CD4-positive, alpha-beta T cell (primary cell): ENCODE data around the gene OSBPL7. TPM values are rescaled to one million over a fixed set of nuclear protein-coding genes. Genes with fewer than 3 reads are reported as not detected.

Experiments used
- ATAC-seq: fragments of 200-7000 bp; cut with Tn5 transposase; one replicate; pipeline ENCODE4 v1.10.0; 2022; ENCODE audit warnings: mild to moderate bottlenecking; ENCODE audit not compliant: poor library complexity
- CTCF ChIA-PET: fragments of 350-600 bp; sonication (Branson Sonifier 250); formaldehyde crosslinking; loops from one replicate; lab custom pipeline; 2021; ENCODE audit warnings: antibody characterized with exemption, inconsistent platforms; lab: Charles Lee
- POLR2A ChIA-PET: fragments of 350-600 bp; sonication (Branson Sonifier 250); formaldehyde crosslinking; loops from one replicate; lab custom pipeline; 2021; ENCODE audit warnings: antibody characterized with exemption, inconsistent platforms; lab: Charles Lee
- DNase-seq, 14 experiments: peaks; one replicate each; pipeline ENCODE4 v3.0.0-alpha.2; 2013 to 2020; ENCODE audit warnings: mixed read lengths in 2 of 14
- H3K27ac ChIP-seq, 2 donors: one replicate each; pipeline versions ENCODE4 v1.5.1 to v1.7.0; 2013; ENCODE audit warnings: low read length in 2 of 2, low read depth in 1 of 2, mild to moderate bottlenecking in 1 of 2
- H3K27me3 ChIP-seq, 2 experiments: 1 replicate in 1 of 2; 2 replicates in 1 of 2; pipeline versions ENCODE4 v1.6.1 to v1.7.0; 2013; ENCODE audit warnings: low read length in 2 of 2, control low read depth in 1 of 2, mild to moderate bottlenecking in 1 of 2, moderate library complexity in 1 of 2; ENCODE audit not compliant: insufficient read depth in 2 of 2, control insufficient read depth in 1 of 2
- H3K36me3 ChIP-seq: one replicate; pipeline ENCODE4 v1.6.1; 2013; ENCODE audit warnings: low read length, control low read depth; ENCODE audit not compliant: insufficient read depth
- H3K4me1 ChIP-seq: one replicate; pipeline ENCODE4 v1.6.1; 2013; ENCODE audit warnings: low read length, control low read depth; ENCODE audit not compliant: insufficient read depth
- H3K4me3 ChIP-seq: one replicate; pipeline ENCODE4 v1.5.1; 2013; ENCODE audit warnings: mild to moderate bottlenecking, low read length, moderate library complexity
- H3K9me3 ChIP-seq, 2 experiments: 1 replicate in 1 of 2; 2 replicates in 1 of 2; pipeline versions ENCODE4 v1.6.1 to v1.7.0; 2013; ENCODE audit warnings: low read length in 2 of 2, mild to moderate bottlenecking in 2 of 2, control low read depth in 1 of 2, moderate library complexity in 1 of 2; ENCODE audit not compliant: control insufficient read depth in 1 of 2, insufficient read depth in 1 of 2
- H3K27ac Mint-ChIP-seq: one replicate; pipeline ENCODE4 v1.8.0; 2020; ENCODE audit warnings: mixed read lengths
- H3K27me3 Mint-ChIP-seq: one replicate; pipeline ENCODE4 v1.8.0; 2021; ENCODE audit warnings: mixed read lengths
- H3K36me3 Mint-ChIP-seq: one replicate; pipeline ENCODE4 v1.8.0; 2021; ENCODE audit warnings: low read depth, mixed read lengths
- H3K4me1 Mint-ChIP-seq: one replicate; pipeline ENCODE4 v1.8.0; 2021; ENCODE audit warnings: low read depth, mixed read lengths
- H3K4me3 Mint-ChIP-seq: one replicate; pipeline ENCODE4 v1.8.0; 2020; ENCODE audit warnings: mild to moderate bottlenecking, mixed read lengths
- H3K9me3 Mint-ChIP-seq: one replicate; pipeline ENCODE4 v1.8.0; 2020; ENCODE audit warnings: mixed read lengths
- CTCF ChIP-seq: fragments of 200-600 bp; IDR thresholded peaks from one replicate; pipeline ENCODE4 v1.8.0; 2022; ENCODE audit warnings: antibody characterized with exemption, mild to moderate bottlenecking
- intact Hi-C, 2 experiments: fragments of 100-400 bp; cut with DNase I in 1 of 2; cut with micrococcal nuclease in 1 of 2; formaldehyde crosslinking; loops; one replicate each; pipeline versions ENCODE4 v1.15.1 to v1.9.0; 2023 to 2025; cut with DNase I, micrococcal nuclease
- total RNA-seq, 174 experiments: library from RNA in 2 of 174; stranded (reverse) in 2 of 174; gene quantifications; one replicate each; pipeline ENCODE4 v1.2.3 and lab custom pipeline; 2021 to 2026

The OSBPL7 gene
- total RNA-seq, 2 experiments from 2014 or later = 30.1 to 30.8 TPM

- DNase-seq (no peak), ATAC-seq (no peak)
- intact Hi-C loops = loop anchor here (1.0 to 5.0 kb wide), 4 partner anchors 26 to 139 kb away; no protein-coding TSS in a partner anchor
- Histone ChIP-seq H3K9me3 (no peaks in the 10 kb centered on the region), H3K4me1 (peaks cover 5% of the 10 kb centered on the region), H3K36me3 (peaks cover 14% of the 10 kb centered on the region), H3K27ac (no peak overlapping the region), H3K4me3 (no peak overlapping the region), H3K27me3 (no peaks in the 10 kb centered on the region)
- ChIA-PET POLR2A (no interaction called here), CTCF (interaction anchor here (1.4 kb wide), 1 partner anchor 53 kb away, joined by 3 read pairs; no protein-coding TSS in a partner anchor)
- no peaks in the 10 kb centered on the region for H3K9me3 Mint-ChIP-seq
- no peaks in the 10 kb centered on the region for H3K4me1 Mint-ChIP-seq
- H3K27me3 Mint-ChIP-seq = no peaks in the 10 kb centered on the region
- peaks cover 16% of the 10 kb centered on the region for H3K36me3 Mint-ChIP-seq
- no peak overlapping the region for H3K4me3 Mint-ChIP-seq
- no peak for TF ChIP-seq CTCF
- no peak overlapping the region for H3K27ac Mint-ChIP-seq
Observed at GRCh38 chr17:47803201-47803600, 18.4 kb downstream of the OSBPL7 start.

GRCh38 chr17:47802341-47803022 lies 19.1 kb downstream of the OSBPL7 start:
- intact Hi-C loops = loop anchor here (1.0 to 5.0 kb wide), 5 partner anchors 26 to 138 kb away; no protein-coding TSS in a partner anchor
- POLR2A ChIA-PET = interaction anchor here (0.6 kb wide), 1 partner anchor 60 kb away, joined by 3 read pairs; no protein-coding TSS in a partner anchor
- Histone ChIP-seq H3K9me3 (no peaks in the 10 kb centered on the region), H3K4me3 (no peak overlapping the region), H3K27ac (no peak overlapping the region), H3K27me3 (no peaks in the 10 kb centered on the region), H3K4me1 (peaks cover 5% of the 10 kb centered on the region), H3K36me3 (peaks cover 7% of the 10 kb centered on the region)
- peaks cover 9% of the 10 kb centered on the region for H3K36me3 Mint-ChIP-seq
- H3K4me3 Mint-ChIP-seq = no peak overlapping the region
- ATAC-seq (peak; percentile 97), DNase-seq (peak; percentile 37 to 74 (median 47))
- peak; percentile 66 for TF ChIP-seq CTCF
- H3K4me1 Mint-ChIP-seq = no peaks in the 10 kb centered on the region
- H3K27ac Mint-ChIP-seq = no peak overlapping the region
- CTCF ChIA-PET = interaction anchor here (0.7 to 1.4 kb wide), 6 partner anchors 12 to 137 kb away, joined by 3 to 4 read pairs (median 3); partner anchors contain the start of gene TBX21
- no peaks in the 10 kb centered on the region for H3K9me3 Mint-ChIP-seq
- H3K27me3 Mint-ChIP-seq = peaks cover 2% of the 10 kb centered on the region

- TF ChIP-seq CTCF = no peak
- Mint-ChIP-seq H3K27me3 (peaks cover 4% of the 10 kb centered on the region), H3K4me3 (no peak overlapping the region), H3K4me1 (no peaks in the 10 kb centered on the region), H3K36me3 (peaks cover 3% of the 10 kb centered on the region), H3K9me3 (no peaks in the 10 kb centered on the region), H3K27ac (no peak overlapping the region)
- no peak overlapping the region for H3K4me3 ChIP-seq
- peaks cover 1% of the 10 kb centered on the region for H3K36me3 ChIP-seq
- CTCF ChIA-PET = interaction anchor here (0.7 to 1.4 kb wide), 6 partner anchors 12 to 137 kb away, joined by 3 to 4 read pairs (median 3); partner anchors contain the start of gene TBX21
- ATAC-seq (no peak), DNase-seq (peak in 1 of 14 experiments; percentile 8)
- POLR2A ChIA-PET = interaction anchor here (0.6 kb wide), 1 partner anchor 60 kb away, joined by 3 read pairs; no protein-coding TSS in a partner anchor
- no peaks in the 10 kb centered on the region for H3K27me3 ChIP-seq
- no peak overlapping the region for H3K27ac ChIP-seq
- peaks cover 5% of the 10 kb centered on the region for H3K4me1 ChIP-seq
- no peaks in the 10 kb centered on the region for H3K9me3 ChIP-seq
- intact Hi-C loops = loop anchor here (1.0 to 5.0 kb wide), 5 partner anchors 25 to 138 kb away; no protein-coding TSS in a partner anchor
Observed at GRCh38 chr17:47801906-47802305, 19.7 kb downstream of the OSBPL7 start.
